Activated CD8-positive, alpha-beta memory T cell treated with anti-CD3 and anti-CD28 coated beads, Interleukin-2, amount 50 U/mL, for 48 hours (primary cell): ENCODE measurements around the gene PDZD2.
"Not testable (repeated sequence)": the region's sequence is repeated elsewhere in the genome, so short reads cannot be mapped to it uniquely, and the experiment has no call there.

ENCODE experiments used
- DNase-seq: peaks from one replicate; pipeline ENCODE4 v3.0.0-alpha.2; 2020

PDZD2 gene

DNA sequence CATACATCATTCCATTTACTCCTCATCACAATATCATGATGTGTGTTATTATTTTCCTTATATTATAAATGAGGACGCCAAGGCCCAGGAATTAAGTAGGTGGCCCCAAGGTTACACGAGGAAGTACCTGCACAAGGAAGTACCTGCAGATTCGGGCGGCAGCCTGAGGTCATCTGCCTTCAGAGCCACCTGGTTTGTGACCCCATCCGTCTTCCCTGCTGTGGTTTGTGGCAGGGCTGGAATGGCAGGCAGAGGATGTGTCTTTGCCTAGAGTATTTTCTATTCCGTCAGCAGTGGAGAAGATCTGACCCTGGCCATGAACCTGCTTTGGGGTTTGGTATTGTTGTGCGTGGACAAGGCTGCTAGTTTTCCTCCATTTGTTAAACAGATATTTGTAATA is 59.7 kb downstream of the PDZD2 start:
- no peak for DNase-seq

DNA sequence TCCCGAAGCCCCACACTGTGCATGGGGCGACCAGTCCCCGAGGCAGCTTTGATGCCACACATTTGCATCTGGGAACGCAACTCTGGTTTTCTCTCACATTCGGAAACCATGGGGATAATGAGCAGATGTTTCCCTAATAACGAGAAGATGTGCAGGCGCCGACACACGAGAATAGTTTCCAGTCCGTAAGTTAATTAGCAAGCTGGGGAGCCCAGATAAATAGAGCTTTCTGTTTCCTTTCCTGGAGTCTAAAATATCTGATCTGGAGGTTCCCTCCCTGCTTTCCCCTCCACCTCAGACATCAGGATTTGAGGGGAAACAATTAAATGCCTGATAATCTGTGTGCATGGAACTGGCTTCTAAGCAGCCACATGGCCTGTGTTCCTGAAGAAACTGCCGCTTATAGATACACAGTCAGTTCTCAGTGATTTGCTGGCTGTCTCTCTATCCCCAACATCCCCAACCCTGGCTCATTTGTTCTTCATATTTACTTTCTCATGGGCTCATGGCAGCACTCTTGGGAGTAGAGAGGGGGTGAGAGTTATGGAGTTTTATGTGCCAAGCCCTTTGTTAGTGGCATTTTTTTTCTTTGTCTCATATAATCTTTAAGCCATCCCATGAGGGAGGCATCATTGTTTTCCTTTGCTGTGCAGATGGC is 62.8 kb downstream of the PDZD2 start:
- no peak for DNase-seq

- no peak for DNase-seq
Observed at GRCh38 chr5:31702712-31703111, 63.8 kb downstream of the PDZD2 start.

GRCh38 chr5:31703757-31704156 is 64.8 kb downstream of the PDZD2 start:
- no peak for DNase-seq

- DNase-seq, result no peak
Observed at GRCh38 chr5:31706186-31706585, 67.3 kb downstream of the PDZD2 start.

DNA sequence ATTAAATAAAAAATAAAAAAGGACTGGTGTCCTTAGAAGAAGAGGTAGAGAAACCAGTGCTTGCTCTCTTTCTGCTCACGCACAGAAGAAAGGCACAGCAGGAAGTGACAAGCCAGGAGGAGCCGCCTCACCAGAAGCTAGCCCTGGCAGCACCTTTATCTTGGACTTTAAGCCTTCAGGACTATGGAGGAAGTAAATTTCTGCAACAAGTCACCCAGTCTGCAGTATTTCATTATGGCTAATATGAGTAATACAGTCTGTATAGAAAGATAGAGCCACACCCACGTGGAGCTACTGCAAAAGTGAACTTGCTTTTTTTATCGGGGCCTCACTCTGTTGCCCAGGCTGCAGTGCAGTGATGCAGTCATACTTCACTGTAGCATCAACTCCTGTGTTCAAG is 68.4 kb downstream of the PDZD2 start:
- no peak for DNase-seq

DNA sequence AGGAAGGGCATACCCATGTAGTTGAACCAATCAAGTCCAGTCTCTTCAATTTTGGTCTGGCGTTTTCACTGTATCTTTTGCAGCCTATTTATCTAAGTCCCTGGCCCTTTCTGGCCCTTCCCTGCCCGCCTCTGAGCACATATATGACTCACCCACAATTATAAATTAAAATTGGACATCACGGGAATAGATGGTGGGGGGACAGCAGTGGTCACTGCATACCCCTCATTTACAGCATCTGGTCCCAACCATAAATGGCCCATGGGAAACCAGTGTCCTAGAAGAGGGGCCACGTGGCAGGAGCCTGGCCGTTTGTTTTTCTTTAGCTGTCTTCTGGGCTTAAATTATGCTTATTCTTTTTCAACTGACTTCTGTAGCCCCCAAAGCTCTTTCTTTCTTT is 69.2 kb downstream of the PDZD2 start:
- no peak for DNase-seq

DNA sequence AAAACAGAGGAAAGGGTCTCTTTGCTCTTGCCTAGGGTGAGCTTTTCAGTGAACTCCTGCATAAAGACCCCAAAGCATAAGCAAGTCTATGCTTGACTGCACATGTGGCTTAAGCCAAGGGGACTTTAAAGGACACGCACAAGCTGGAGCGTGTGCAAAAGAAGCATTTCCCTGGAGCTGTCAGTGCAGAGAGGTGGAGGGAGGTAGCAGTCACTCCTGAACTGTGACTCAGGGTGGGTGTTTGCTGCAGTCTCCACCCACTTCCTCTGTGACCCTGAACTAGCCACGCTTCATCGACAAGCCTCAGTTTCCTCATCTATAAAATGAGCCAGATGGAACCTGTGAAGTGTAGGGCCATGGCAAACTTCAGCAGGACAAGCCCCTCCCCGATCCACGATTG is 72.4 kb downstream of the PDZD2 start:
- no peak for DNase-seq

- DNase-seq, result no peak
Observed at GRCh38 chr5:31711935-31712592, 73.1 kb downstream of the PDZD2 start.

GRCh38 chr5:31717561-31717960 is 78.6 kb downstream of the PDZD2 start:
- no peak for DNase-seq

DNA sequence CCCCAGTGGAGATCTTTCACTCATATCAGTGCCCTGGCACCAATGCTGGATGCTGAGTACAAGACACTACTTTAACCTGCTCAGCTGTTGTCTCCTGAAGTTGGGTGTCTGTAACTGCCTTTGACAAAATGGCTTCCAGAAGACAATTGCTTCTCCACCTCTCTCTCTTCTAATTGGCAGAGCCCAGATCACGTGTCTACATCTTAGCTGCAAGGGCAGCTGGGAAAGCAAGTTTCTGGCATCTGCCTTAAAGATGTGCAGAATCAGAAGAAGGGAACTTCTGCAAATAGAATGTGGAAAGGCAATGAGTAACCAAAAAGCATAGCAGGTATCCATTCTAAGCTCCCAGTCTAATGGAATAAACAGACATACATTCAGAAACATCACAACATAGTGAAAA is 81.1 kb downstream of the PDZD2 start:
- no peak for DNase-seq

DNA sequence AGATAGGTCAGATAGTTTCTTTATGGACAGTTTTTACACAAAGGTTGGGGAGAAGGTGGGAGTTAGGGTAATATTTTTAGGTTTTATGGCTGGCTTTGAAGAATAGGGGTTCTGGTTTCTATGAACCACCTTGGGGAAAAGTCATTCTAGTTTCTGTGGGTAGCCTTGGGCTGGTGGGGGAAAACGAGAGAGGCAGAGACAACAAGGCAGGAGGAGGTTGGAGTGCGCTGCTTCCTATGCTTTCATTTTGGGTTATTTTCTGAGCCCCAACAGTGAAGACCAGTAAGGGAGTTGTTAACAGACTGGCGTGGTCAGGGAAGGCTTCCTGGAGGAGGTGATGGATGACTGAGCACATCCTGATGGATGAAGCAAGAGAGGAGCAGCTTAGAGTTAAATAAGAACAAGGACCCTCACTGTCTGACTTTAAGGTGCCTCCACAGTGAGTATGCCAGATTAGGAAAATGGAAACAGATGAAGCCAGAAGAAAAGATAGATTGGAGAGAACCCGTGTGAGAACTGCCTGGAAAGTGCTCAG is 81.9 kb downstream of the PDZD2 start:
- DNase-seq, result no peak

- no peak for DNase-seq
Observed at GRCh38 chr5:31722111-31722510, 83.2 kb downstream of the PDZD2 start.

DNA sequence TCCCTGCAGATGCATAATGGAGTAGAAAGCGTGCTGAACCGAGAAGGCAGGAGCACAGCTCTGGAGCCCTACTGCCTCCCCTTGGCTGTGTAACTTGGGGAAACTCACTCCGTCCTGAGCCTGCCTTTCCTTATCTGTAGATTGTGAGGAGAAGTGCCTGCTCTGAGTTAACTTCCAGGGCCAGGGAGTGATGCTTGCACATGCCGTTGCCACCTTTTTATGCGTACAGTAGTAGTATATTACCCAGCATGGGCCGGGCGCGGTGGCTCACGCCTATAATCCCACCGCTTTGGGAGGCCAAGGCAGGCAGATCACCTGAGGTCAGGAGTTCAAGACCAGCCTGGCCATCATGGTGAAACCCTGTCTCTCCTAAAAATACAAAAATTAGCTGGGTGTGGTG is 87.1 kb downstream of the PDZD2 start:
- no peak for DNase-seq

- no peak for DNase-seq
Observed at GRCh38 chr5:31726952-31727351, 88.0 kb downstream of the PDZD2 start.

- no peak for DNase-seq
Observed at GRCh38 chr5:31728039-31728438, 89.1 kb downstream of the PDZD2 start.

DNA sequence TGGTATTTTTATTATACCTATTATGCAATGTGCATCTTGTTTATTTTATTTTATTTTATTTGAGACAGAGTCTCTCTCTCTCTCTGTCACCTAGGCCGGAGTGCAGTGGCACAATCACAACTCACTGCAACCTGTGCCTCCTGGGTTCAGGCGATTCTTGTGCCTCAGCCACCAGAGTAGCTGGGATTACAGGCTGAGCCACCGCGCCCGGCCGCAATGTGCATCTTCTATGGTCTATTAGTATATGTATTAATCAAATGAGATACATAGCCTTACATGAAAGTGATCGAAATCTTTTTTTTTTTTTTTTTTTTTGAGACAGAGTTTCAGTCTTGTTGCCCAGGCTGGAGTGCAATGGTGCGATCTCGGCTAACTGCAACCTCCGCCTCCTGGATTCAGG is 89.9 kb downstream of the PDZD2 start:
- not testable (repeated sequence) for DNase-seq

DNA sequence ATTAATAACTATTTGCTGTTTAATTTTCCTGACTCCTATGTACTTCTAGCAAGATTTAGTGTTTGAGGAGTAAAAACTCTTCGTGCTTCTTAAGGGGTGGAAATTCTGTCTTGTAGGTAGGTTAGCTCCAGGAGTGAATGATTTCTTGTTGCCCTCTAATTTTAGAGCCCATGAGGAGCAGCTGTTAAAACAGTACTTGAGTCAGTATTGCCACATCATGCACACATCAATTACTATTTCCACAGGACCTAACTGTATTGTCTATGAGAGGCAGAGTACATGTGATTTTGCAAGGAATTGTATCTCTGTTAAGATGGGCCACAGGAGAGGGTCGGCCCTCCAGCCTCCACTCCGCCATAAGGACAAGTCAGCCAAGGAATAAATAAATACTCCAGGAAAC is 91.2 kb downstream of the PDZD2 start:
- DNase-seq, result no peak

DNA sequence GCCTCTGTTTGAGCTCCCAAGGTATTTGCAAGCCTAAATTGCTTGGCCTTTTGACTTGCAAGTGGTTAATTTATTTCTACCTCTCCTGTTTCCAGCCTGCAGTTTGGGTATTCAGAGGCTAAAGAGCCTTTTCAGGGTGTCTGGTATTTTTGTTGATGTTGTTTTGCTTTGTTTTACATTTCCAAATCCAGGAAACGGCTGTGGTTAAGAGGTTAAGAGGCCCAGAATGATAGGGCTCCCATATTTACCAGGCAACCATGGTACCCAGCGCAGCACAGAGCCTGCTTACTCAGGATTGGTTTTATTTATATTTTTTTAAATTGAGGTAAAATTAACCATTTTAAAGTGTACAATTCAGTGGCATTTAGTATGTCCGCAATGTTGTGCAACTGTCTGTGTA is 92.1 kb downstream of the PDZD2 start:
- no peak for DNase-seq

DNA sequence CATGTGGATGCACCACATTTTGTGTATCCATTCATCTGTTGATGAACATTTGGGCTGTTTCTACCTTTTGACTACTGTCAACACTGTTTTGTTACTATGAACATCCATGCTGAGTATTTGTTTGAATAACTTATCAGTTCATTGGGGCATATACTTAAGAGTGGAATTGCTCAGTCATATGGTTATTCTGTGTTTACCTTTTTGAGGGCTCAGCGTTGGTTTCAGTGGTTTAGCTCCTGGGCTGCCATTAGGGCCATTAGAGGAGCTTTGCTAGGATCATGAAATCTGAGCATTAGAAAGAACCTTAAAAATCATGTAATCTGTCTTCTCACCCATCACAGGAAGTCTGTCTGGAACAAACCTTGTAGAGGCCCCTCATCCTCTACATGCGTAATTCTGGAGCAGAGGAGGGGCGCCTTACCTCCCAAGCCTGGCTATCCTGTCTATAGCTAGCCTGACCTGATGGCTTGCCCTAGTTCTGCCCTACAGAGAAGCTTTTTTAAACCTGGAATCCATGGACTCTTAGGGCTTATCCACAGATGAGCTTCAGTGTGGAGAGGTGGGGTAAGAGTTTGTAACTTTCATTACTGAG is 92.9 kb downstream of the PDZD2 start:
- no peak for DNase-seq

DNA sequence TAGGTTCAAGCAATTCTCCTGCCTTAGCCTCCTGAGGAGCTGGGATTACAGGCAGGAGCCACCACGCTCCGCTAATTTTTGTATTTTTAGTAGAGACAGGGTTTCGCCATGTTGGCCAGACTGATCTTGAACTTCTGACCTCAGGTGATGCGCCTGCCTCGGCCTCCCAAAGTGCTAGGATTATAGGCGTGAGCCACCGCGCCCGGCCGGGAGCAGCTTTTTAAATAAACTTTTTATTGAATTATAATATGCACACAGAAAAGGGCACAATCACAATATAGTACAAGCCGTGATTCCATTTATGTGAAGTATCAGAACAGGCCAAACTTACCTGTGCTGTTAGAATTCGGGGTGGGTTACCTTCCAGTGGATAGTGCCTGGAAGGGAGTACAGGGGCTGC is 93.9 kb downstream of the PDZD2 start:
- DNase-seq, result not testable (repeated sequence)

DNA sequence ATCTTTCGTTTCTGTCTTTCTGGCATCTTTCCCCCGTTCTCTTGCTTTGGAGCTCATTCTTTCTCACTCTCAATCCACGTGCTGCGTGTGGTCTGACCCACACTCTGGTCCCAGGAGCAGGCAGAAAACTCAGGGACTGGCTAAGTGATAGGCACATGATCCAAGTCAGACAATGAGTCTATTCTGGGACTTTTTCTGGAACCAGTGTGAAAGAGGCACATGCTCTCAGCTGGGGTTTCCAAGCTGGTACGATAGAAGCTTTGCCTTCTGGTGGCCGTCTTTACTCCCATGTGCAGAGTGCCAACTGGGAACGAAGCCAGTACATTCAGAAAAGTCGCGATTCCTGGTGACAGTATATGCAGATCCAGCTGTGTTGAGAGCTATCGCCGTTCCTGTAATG is 94.4 kb downstream of the PDZD2 start:
- no peak for DNase-seq

DNA sequence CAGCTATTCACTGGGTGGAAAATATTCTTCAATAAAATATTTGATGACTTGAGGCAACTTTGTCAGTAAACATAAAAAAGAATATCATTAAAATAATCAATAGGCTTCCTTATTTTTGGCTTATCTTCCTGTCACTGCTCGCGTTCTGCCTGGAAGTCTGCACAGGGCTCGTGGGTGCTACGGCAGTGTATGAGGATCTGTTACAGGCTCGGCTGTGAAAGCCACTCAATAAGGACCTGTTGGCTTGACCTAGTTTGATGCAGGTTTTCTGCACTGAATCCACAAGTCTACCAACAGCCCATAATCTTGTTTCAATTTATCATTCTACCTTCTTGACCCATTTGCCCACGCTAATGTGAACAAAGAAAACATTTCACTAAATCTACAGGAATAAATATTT is 97.2 kb downstream of the PDZD2 start:
- DNase-seq, result no peak

- DNase-seq, result no peak
Observed at GRCh38 chr5:31738199-31738598, 99.3 kb downstream of the PDZD2 start.
